Stimulated activated CD8-positive, alpha-beta memory T cell treated with anti-CD3 and anti-CD28 coated beads, Interleukin-12 subunit alpha, Interleukin-12 subunit beta, amount 100 ng/mL, for 4 hours (primary cell): ENCODE results near the gene KCNT2.
"Not testable (repeated sequence)": the region's sequence is repeated elsewhere in the genome, so short reads cannot be mapped to it uniquely, and the experiment has no call there.

ENCODE experiments used
- DNase-seq: peaks from one replicate; pipeline ENCODE4 v3.0.0-alpha.2; 2020; ENCODE audit warnings: low read depth

The KCNT2 gene

DNA sequence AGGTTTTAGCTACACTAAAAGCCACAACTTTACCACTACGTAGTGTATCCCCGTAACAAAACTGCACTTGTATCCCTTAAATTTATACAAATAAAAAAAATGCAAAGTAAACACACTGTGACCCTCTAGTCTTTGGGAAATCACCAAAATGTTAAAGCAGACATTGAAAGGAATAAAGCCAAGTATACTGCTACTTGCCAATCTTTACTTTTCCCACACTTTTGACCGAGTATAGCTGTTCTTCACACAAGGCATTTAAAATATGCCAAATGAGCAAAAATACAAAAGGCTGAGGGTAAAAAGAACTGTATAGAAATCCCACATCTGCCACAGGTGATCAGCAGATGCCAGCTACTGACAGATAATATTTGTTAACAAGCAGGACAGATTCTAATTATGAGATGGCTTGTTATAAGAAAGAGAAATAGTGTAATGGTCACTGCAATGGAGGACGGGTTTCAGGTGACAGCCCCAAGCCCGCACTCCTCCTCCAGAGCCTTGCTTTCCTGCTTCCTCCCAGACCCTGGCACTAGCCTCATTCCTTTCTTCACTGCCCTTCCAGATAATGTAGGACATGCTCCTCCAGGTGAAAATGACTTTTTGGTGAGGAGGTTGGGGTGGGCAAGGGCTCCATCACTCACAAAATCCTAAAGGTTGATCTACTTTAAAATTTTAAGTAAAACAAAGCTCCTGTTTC is 18.1 kb downstream of the KCNT2 start:
- DNase-seq = no peak

GRCh38 chr1:196584696-196585095 is 23.5 kb downstream of the KCNT2 start:
- DNase-seq = no peak

DNA sequence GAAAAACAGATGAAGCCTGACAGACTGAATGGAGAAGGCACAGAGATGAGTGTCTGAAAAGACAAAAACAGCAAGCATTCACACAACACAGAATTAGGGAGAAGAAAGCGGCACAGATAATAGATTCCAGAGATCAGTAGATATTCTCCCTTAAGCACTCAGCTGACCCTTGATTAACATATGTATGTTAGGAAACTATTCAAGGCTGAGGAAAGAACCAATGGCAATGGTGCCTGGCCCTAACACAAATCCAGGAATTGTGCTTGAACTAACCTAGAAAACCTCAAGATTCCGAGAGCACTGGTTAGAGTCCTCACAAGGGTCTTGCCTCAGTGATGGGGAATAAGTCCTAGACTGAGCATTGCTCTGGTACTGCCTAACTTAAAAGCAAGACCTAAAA is 30.9 kb downstream of the KCNT2 start:
- DNase-seq = no peak

GRCh38 chr1:196573226-196573625 is 35.0 kb downstream of the KCNT2 start:
- no peak for DNase-seq

DNA sequence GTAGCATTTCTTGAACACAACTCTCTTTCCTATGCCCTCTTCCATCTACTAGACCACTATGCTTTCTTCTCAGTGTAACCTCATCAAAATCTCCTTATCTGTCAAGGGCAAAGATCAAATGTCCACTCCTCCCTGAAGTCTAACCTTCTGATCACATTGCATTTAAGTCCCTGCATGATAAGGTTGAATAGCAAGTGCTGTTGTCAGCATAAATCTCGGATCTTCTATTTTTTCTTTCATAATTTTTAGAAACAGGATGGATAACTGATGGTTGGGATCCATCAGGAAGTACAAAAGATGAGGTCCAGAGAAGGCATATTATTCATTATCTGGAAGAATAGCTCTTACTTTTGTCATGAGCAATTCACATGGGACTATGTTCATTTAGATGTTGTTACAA is 41.0 kb downstream of the KCNT2 start:
- no peak for DNase-seq

- DNase-seq = no peak
Observed at GRCh38 chr1:196563768-196564167, 44.5 kb downstream of the KCNT2 start.

GRCh38 chr1:196559314-196559713 is 48.9 kb downstream of the KCNT2 start:
- DNase-seq = no peak

DNA sequence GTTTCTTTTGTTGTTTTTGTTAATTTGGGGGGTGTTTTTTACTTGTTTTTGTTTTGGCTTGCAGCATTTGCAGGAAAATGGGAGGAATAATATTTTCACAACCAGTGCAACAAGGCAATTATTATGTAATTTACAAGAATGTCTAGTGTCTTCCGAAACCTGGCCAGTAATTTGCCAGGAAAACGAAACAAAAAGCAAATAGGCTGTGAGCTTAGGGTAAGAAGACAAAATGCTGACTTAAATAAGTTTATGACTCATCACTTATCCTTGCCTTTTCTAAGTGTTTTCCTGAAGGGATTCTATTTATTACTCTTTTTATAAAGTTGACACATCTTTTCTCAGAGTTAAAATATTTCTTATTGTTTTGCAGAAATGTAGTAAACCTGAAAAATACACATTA is 49.8 kb downstream of the KCNT2 start:
- no peak for DNase-seq

DNA sequence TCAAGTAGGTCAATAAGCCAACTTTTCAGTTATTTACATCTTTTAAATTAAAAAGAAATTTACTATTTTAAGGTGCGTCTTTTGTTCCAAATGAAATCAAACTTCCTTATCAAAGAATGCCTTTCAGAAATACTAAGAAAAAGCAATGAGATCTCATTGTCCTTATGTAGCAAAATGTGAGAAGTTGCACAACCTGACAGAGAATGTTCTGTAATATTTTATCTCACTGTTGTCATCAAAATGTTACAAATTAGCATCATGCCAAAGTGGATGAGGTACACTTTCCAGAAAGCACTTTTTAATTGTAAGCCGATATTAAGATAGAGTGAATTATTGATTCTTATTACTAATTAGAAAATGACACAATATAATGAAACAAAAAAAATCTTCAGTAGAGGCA is 50.4 kb downstream of the KCNT2 start:
- no peak for DNase-seq

- no peak for DNase-seq
Observed at GRCh38 chr1:196550731-196551130, 57.5 kb downstream of the KCNT2 start.

GRCh38 chr1:196546272-196547111 is 61.7 kb downstream of the KCNT2 start:
- no peak for DNase-seq

DNA sequence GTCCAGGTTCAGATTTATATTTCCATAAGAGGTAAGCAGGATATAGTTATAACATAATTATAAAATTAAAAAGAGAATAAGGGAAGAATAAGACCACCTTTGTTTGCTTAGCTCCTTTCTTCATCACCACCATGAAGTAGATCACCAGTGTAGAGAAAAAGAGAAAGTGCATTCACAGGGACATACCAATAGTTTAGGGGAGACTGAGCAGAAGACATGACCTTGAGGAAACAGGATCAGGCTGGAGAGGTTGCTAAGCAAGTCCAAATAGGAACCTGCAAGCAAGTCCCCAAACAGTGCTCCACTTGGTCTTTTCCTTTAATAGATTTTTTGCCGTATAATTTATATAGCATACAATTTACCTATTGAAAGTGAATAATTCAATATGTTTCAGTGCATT is 63.0 kb downstream of the KCNT2 start:
- no peak for DNase-seq

DNA sequence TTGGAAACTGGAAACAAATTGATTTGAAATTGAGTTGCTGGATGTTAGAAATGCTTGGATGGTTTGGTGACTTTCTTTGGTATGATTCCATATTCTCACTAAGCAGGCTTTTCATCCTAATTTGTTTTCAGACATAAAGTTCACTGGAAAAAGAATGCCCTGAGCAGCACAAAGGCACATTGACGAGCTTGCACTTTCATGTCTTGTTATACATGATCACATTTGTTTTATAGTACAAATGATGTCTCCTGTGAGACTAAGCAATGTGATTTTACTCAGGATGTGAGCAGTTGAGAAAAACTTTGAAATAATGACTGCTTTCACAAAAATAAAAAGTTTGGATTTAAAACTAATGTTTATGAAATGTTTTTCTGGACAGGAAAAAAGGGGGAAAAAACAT is 63.6 kb downstream of the KCNT2 start:
- no peak for DNase-seq

GRCh38 chr1:196543833-196544232 is 64.4 kb downstream of the KCNT2 start:
- DNase-seq = no peak

GRCh38 chr1:196538473-196538872 is 69.8 kb downstream of the KCNT2 start:
- DNase-seq = no peak

GRCh38 chr1:196535727-196536126 is 72.5 kb downstream of the KCNT2 start:
- DNase-seq = no peak

GRCh38 chr1:196531737-196532524 is 76.3 kb downstream of the KCNT2 start:
- DNase-seq = no peak

DNA sequence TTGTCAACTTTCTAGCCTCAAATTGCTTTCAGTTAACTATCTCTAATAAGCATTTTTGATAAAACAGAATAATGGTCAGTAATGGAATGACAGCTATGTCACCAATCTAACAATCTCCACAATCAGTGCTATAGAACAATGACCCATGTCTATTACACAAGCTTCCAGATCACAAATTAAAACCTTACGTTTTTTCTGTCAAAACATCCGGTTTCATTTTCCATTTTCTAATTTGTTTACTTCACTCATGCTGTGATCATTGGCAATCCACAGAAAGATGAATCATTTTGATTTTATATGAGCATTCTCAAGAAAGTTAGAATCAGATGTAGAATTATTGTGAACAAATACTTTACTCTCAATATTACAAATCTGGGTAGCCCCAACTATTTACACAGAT is 80.3 kb downstream of the KCNT2 start:
- DNase-seq = no peak

- DNase-seq = not testable (repeated sequence)
Observed at GRCh38 chr1:196522574-196523345, 85.5 kb downstream of the KCNT2 start.

DNA sequence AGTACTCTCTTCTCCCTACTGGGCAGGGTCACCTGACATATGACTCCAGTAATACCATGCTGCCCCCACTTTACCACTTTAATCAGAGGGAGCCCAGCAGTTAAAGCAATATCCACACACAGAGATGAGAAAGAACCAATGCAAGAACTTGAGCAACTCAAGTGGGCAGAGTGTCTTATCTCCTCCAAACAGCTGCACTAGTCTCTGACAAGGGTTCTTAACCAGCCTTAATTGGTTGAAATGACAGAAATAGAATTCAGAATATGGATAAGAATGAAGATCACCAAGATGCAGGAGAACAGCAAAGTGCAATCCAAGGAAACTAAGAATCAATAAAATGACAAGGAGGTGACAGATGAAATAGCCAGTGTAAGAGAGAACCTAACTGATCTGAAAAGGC is 91.0 kb downstream of the KCNT2 start:
- no peak for DNase-seq

DNA sequence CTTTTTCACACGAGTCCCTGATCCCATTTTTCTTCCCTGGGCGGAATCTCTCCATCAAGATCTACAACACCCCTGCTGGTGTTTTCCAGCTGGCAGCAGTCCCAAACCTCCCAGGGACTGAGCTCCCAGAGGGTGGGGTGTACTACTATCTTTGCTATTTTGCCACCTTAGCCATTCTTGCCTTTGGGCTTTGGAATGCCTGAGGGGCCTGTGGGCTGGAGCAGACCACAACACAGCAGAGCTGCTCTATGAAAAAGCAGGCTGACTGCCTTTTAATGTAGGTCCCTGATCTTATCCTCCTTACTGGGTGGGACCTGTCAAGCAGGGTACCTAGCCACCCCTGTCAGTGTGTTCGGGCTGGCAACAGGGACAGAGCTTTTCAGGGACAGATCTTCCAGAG is 91.9 kb downstream of the KCNT2 start:
- DNase-seq = no peak

DNA sequence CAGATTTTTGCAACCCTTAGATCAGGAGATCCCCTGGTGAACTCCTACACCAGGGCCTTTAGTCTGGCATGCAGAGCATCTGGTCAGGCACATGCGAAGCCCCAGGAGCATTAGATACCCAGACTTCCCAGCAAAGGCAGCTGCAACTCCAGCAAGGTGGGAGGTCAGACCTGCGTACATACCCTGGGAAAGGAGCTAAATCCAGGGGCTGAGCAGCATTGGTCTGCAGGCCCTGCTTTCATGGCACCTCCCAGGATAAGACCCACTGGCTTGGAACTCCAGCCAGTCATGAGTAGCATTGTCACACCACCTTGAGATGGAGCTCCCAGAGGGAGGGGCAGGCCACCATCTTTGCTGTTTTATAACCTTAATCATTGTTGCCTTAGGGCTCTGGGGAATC is 92.3 kb downstream of the KCNT2 start:
- DNase-seq = no peak
